ENCODE measurements around the gene METTL23. TPM values are rescaled to one million over a fixed set of nuclear protein-coding genes. Genes with fewer than 3 reads are reported as not detected.
"Not testable (repeated sequence)": the region's sequence is repeated elsewhere in the genome, so short reads cannot be mapped to it uniquely, and the experiment has no call there.

METTL23 gene
- total RNA-seq, 1 donor from 2014 or later = 28.2 TPM

- DNase-seq (ENCODE audit: low spot score, unreplicated experiment) = no peak
- Mint-ChIP-seq H3K4me3 (ENCODE audit: low read depth) (no peak overlapping the region), H3K27ac (no peak overlapping the region), H3K36me3 (ENCODE audit: insufficient read depth) (peaks cover 30% of the 10 kb centered on the region), H3K9me3 (ENCODE audit: low read depth) (no peaks in the 10 kb centered on the region), H3K4me1 (ENCODE audit: low read depth) (no peaks in the 10 kb centered on the region), H3K27me3 (no peaks in the 10 kb centered on the region)
- TF ChIP-seq, protein P1, sequence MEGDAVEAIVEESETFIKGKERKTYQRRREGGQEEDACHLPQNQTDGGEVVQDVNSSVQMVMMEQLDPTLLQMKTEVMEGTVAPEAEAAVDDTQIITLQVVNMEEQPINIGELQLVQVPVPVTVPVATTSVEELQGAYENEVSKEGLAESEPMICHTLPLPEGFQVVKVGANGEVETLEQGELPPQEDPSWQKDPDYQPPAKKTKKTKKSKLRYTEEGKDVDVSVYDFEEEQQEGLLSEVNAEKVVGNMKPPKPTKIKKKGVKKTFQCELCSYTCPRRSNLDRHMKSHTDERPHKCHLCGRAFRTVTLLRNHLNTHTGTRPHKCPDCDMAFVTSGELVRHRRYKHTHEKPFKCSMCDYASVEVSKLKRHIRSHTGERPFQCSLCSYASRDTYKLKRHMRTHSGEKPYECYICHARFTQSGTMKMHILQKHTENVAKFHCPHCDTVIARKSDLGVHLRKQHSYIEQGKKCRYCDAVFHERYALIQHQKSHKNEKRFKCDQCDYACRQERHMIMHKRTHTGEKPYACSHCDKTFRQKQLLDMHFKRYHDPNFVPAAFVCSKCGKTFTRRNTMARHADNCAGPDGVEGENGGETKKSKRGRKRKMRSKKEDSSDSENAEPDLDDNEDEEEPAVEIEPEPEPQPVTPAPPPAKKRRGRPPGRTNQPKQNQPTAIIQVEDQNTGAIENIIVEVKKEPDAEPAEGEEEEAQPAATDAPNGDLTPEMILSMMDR (IDR thresholded peaks at IDR 0.05; ENCODE audit: unreplicated experiment) = no peak
Observed at GRCh38 chr17:76718516-76718915, 8.1 kb upstream of the METTL23 start.

- H3K4me1 Mint-ChIP-seq (ENCODE audit: low read depth) = peaks cover 2% of the 10 kb centered on the region
Observed at GRCh38 chr17:76720211-76720610, 6.4 kb upstream of the METTL23 start.

DNA sequence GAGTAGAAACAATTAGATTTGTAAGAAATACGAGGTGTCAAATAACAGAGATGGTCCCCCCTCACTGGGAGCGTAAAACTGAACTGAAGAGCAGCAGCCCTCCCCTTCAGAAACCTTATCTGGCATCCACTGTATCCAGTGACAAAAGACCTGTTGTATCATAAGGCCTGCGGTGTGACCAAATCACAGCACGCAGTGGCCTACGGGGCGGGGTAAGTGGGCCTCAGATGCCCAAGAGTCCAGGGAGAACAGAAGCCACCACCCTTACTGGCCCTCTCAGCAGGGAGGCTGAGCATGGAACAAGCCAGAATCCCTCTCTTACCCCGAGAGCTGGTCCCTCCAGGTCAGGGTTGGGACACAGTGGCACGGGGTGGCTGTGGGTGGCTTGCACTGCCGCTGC lies 5.7 kb upstream of the METTL23 start:
- TF ChIP-seq, protein P1 (IDR thresholded peaks at IDR 0.05; ENCODE audit: unreplicated experiment) = no peak
- Mint-ChIP-seq H3K36me3 (ENCODE audit: insufficient read depth) (peaks cover 27% of the 10 kb centered on the region), H3K27ac (peak overlapping the region; percentile 13), H3K4me3 (ENCODE audit: low read depth) (no peak overlapping the region), H3K4me1 (ENCODE audit: low read depth) (peaks cover 8% of the 10 kb centered on the region), H3K9me3 (ENCODE audit: low read depth) (no peaks in the 10 kb centered on the region), H3K27me3 (no peaks in the 10 kb centered on the region)
- DNase-seq (ENCODE audit: low spot score, unreplicated experiment) = no peak

More at GRCh38 chr17:76720211-76720610, 6.4 kb upstream of the METTL23 start:
- H3K4me3 Mint-ChIP-seq (ENCODE audit: low read depth) = no peak overlapping the region
- H3K36me3 Mint-ChIP-seq (ENCODE audit: insufficient read depth) = peaks cover 29% of the 10 kb centered on the region
- TF ChIP-seq, protein P1 (IDR thresholded peaks at IDR 0.05; ENCODE audit: unreplicated experiment) = no peak
- H3K9me3 Mint-ChIP-seq (ENCODE audit: low read depth) = no peaks in the 10 kb centered on the region
- H3K27ac Mint-ChIP-seq = no peak overlapping the region
- no peak for DNase-seq (ENCODE audit: low spot score, unreplicated experiment)
- no peaks in the 10 kb centered on the region for H3K27me3 Mint-ChIP-seq

- peaks cover 27% of the 10 kb centered on the region for H3K36me3 Mint-ChIP-seq (ENCODE audit: insufficient read depth)
- H3K27me3 Mint-ChIP-seq = no peaks in the 10 kb centered on the region
- no peak for DNase-seq (ENCODE audit: low spot score, unreplicated experiment)
- TF ChIP-seq, protein P1 (IDR thresholded peaks at IDR 0.05; ENCODE audit: unreplicated experiment) = no peak
- H3K4me3 Mint-ChIP-seq (ENCODE audit: low read depth) = no peak overlapping the region
- H3K27ac Mint-ChIP-seq = no peak overlapping the region
- H3K9me3 Mint-ChIP-seq (ENCODE audit: low read depth) = no peaks in the 10 kb centered on the region
- peaks cover 8% of the 10 kb centered on the region for H3K4me1 Mint-ChIP-seq (ENCODE audit: low read depth)
Observed at GRCh38 chr17:76721463-76721862, 5.2 kb upstream of the METTL23 start.

DNA sequence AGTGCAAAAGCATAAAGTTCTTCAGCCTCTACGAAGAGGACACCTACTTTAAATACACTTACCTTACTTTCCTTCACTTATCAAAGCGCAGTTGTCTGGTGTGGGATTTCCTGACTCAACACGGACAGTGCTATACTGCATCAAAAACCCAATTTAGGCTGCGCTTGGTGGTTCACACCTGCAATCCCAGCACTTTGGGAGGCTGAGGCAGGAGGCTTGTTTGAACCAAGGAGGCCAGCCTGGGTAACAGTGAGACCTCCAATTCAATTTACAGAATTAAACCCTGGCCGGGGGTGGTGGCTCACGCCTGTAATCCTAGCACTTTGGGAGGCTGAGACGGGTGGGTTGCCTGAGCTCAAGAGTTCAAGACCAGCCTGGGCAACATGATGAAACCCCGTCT lies 4.4 kb upstream of the METTL23 start:
- no peaks in the 10 kb centered on the region for H3K27me3 Mint-ChIP-seq
- H3K27ac Mint-ChIP-seq = no peak overlapping the region
- no peak for DNase-seq (ENCODE audit: low spot score, unreplicated experiment)
- TF ChIP-seq, protein P1 (IDR thresholded peaks at IDR 0.05; ENCODE audit: unreplicated experiment) = no peak
- H3K4me3 Mint-ChIP-seq (ENCODE audit: low read depth) = no peak overlapping the region
- peaks cover 8% of the 10 kb centered on the region for H3K4me1 Mint-ChIP-seq (ENCODE audit: low read depth)
- H3K36me3 Mint-ChIP-seq (ENCODE audit: insufficient read depth) = peaks cover 26% of the 10 kb centered on the region
- no peaks in the 10 kb centered on the region for H3K9me3 Mint-ChIP-seq (ENCODE audit: low read depth)

- not testable (repeated sequence) for DNase-seq (ENCODE audit: low spot score, unreplicated experiment); H3K4me3 Mint-ChIP-seq (ENCODE audit: low read depth); H3K9me3 Mint-ChIP-seq (ENCODE audit: low read depth); H3K27ac Mint-ChIP-seq; H3K27me3 Mint-ChIP-seq
- Mint-ChIP-seq H3K4me1 (ENCODE audit: low read depth) (peaks cover 13% of the 10 kb centered on the region), H3K36me3 (ENCODE audit: insufficient read depth) (peaks cover 26% of the 10 kb centered on the region)
Observed at GRCh38 chr17:76722977-76723376, 3.7 kb upstream of the METTL23 start.

Measured in progenitor cell of endocrine pancreas (in vitro differentiated cells).